ENCODE data around the gene ARID3A.
"Not testable (repeated sequence)": the region's sequence is repeated elsewhere in the genome, so short reads cannot be mapped to it uniquely, and the experiment has no call there.

Gene ARID3A

GRCh38 chr19:925526-926322, at the start of gene ARID3A:
Gene ARID3A (plus strand): TSS chr19:926035. CDS start chr19:929529, 3,494 bp downstream.
- peak; percentile 56 to 76 (median 61) for DNase-seq

GRCh38 chr19:876089-876488, 49.7 kb upstream of the ARID3A start:
- no peak for DNase-seq

- DNase-seq = no peak
Observed at GRCh38 chr19:876780-877314, 49.0 kb upstream of the ARID3A start.

GRCh38 chr19:877992-878660, 47.7 kb upstream of the ARID3A start:
- DNase-seq = not testable (repeated sequence)

- DNase-seq = not testable (repeated sequence)
Observed at GRCh38 chr19:878751-879561, 46.9 kb upstream of the ARID3A start.

GRCh38 chr19:879711-880438, 46.0 kb upstream of the ARID3A start:
- peak in 1 of 4 experiments; percentile 25 for DNase-seq

GRCh38 chr19:881385-882071, 44.3 kb upstream of the ARID3A start:
- no peak for DNase-seq

GRCh38 chr19:882871-883497, 42.9 kb upstream of the ARID3A start:
- DNase-seq = no peak

GRCh38 chr19:883661-884211, 42.1 kb upstream of the ARID3A start:
- no peak for DNase-seq

- DNase-seq = no peak
Observed at GRCh38 chr19:884420-885211, 41.2 kb upstream of the ARID3A start.

GRCh38 chr19:885536-886224, 40.2 kb upstream of the ARID3A start:
- DNase-seq = no peak

GRCh38 chr19:887072-887471, 38.8 kb upstream of the ARID3A start:
- no peak for DNase-seq

- DNase-seq = no peak
Observed at GRCh38 chr19:887599-887998, 38.2 kb upstream of the ARID3A start.

- DNase-seq = peak in 3 of 4 experiments; percentile 36 to 54 (median 45)
Observed at GRCh38 chr19:888581-889385, 37.1 kb upstream of the ARID3A start.

GRCh38 chr19:889662-890295, 36.1 kb upstream of the ARID3A start:
- no peak for DNase-seq

GRCh38 chr19:890831-891230, 35.0 kb upstream of the ARID3A start:
- DNase-seq = no peak

- DNase-seq = not testable (repeated sequence)
Observed at GRCh38 chr19:891421-892200, 34.2 kb upstream of the ARID3A start.
